Tibial nerve (tissue), 4 donors: ENCODE results near the gene ADGRG2. TPM values are rescaled to one million over a fixed set of nuclear protein-coding genes. Genes with fewer than 3 reads are reported as not detected.

Source experiments
- DNase-seq, 2 donors: peaks; one replicate each; pipeline ENCODE4 v3.0.0-alpha.2; 2019; ENCODE audit warnings: low spot score in 2 of 2
- H3K27ac ChIP-seq, 4 donors: fragments of 200-600 bp; sonication (generic) in 3 of 4; one replicate each; pipeline ENCODE4 v1.5.1; 2017 to 2019; ENCODE audit warnings: mild to moderate bottlenecking in 1 of 4
- H3K27me3 ChIP-seq, 2 donors: fragments of 200-600 bp; sonication (generic) in 1 of 2; one replicate each; pipeline versions ENCODE4 v1.5.1 to v1.6.0; 2017 to 2019
- H3K36me3 ChIP-seq, 3 donors: fragments of 200-600 bp; sonication (generic); one replicate each; pipeline ENCODE4 v1.5.1; 2018 to 2019
- H3K4me1 ChIP-seq, 4 donors: fragments of 200-600 bp; sonication (generic) in 3 of 4; one replicate each; pipeline ENCODE4 v1.5.1; 2017 to 2019
- H3K4me3 ChIP-seq, 4 donors: fragments of 200-600 bp; sonication (generic) in 3 of 4; one replicate each; pipeline ENCODE4 v1.5.1; 2017 to 2019; ENCODE audit warnings: mild to moderate bottlenecking in 1 of 4, moderate library complexity in 1 of 4
- H3K9me3 ChIP-seq, 4 donors: fragments of 200-600 bp; sonication (generic) in 3 of 4; one replicate each; pipeline ENCODE4 v1.5.1; 2017 to 2019
- CTCF ChIP-seq, 5 experiments: fragments of 200-600 bp in 3 of 5; fragments of 450-650 bp in 2 of 5; sonication (generic) in 3 of 5; IDR thresholded peaks; one replicate each; pipeline ENCODE4 v1.5.1; 2016 to 2019; ENCODE audit warnings: antibody characterized with exemption in 5 of 5, mild to moderate bottlenecking in 3 of 5, moderate library complexity in 2 of 5
- EP300 ChIP-seq, 2 donors: sonication (generic); formaldehyde crosslinking; IDR thresholded peaks; one replicate each; pipeline ENCODE4 v1.6.1; 2017; ENCODE audit warnings: antibody characterized with exemption in 2 of 2, mild to moderate bottlenecking in 1 of 2
- POLR2A ChIP-seq, 2 donors: fragments of 450-650 bp; IDR thresholded peaks; one replicate each; pipeline ENCODE4 v1.6.1; 2017; ENCODE audit warnings: antibody characterized with exemption in 2 of 2, mild to moderate bottlenecking in 2 of 2, moderate library complexity in 2 of 2
- WGBS, 2 donors: methylation state at CpG; one replicate each; pipeline ENCODE4 v1.1.5; 2018; 5-methylcytosine and 5-hydroxymethylcytosine counted together
- total RNA-seq, 4 donors: library from RNA; depleted of rRNA; stranded (reverse); fragments of >200 nt; gene quantifications; one replicate each; pipeline ENCODE4 v1.1.0, GENCODE V29; 2016

ADGRG2 gene
- total RNA-seq, 4 donors from 2014 or later, result 4.2 to 23.0 (median 9.9) TPM

GRCh38 chrX:19107035-19107434, 15.2 kb downstream of the ADGRG2 start:
- H3K36me3 ChIP-seq, result no peaks in the 10 kb centered on the region
- TF ChIP-seq POLR2A (IDR thresholded peaks at IDR 0.05), result no peak
- no peak for TF ChIP-seq CTCF (IDR thresholded peaks at IDR 0.05)
- no peak for TF ChIP-seq EP300 (IDR thresholded peaks at IDR 0.05)
- DNase-seq, result no peak
- no peaks in the 10 kb centered on the region for H3K4me1 ChIP-seq
- H3K27ac ChIP-seq, result no peak overlapping the region
- 34 to 44% methylated on average over 5 to 6 of the region's 6 CpGs for WGBS, 2 donors
- H3K4me3 ChIP-seq, result no peak overlapping the region
- H3K9me3 ChIP-seq, result no peaks in the 10 kb centered on the region
- no peaks in the 10 kb centered on the region for H3K27me3 ChIP-seq

GRCh38 chrX:19100586-19100985, 21.7 kb downstream of the ADGRG2 start:
- H3K4me1 ChIP-seq, result no peaks in the 10 kb centered on the region
- whole genome bisulfite sequencing, 2 donors, result 89 to 90% methylated on average over 9 of the region's 9 CpGs
- no peak overlapping the region for H3K27ac ChIP-seq
- DNase-seq, result no peak
- no peaks in the 10 kb centered on the region for H3K9me3 ChIP-seq
- H3K36me3 ChIP-seq, result no peaks in the 10 kb centered on the region
- H3K4me3 ChIP-seq, result no peak overlapping the region
- TF ChIP-seq EP300 (IDR thresholded peaks at IDR 0.05) (no peak), CTCF (IDR thresholded peaks at IDR 0.05) (no peak), POLR2A (IDR thresholded peaks at IDR 0.05) (no peak)
- H3K27me3 ChIP-seq, result no peaks in the 10 kb centered on the region

- Histone ChIP-seq H3K4me1 (no peaks in the 10 kb centered on the region), H3K36me3 (no peaks in the 10 kb centered on the region), H3K4me3 (no peak overlapping the region), H3K9me3 (no peaks in the 10 kb centered on the region), H3K27me3 (no peaks in the 10 kb centered on the region), H3K27ac (no peak overlapping the region)
- WGBS, 2 donors, result 83% methylated on average over 12 of the region's 12 CpGs
- TF ChIP-seq CTCF (IDR thresholded peaks at IDR 0.05) (no peak), POLR2A (IDR thresholded peaks at IDR 0.05) (no peak), EP300 (IDR thresholded peaks at IDR 0.05) (no peak)
- DNase-seq, result no peak
These were observed 24.6 kb downstream of the ADGRG2 start for GRCh38 chrX:19097553-19098283.

GRCh38 chrX:19096586-19096985, 25.7 kb downstream of the ADGRG2 start:
- no peaks in the 10 kb centered on the region for H3K27me3 ChIP-seq
- no peaks in the 10 kb centered on the region for H3K9me3 ChIP-seq
- no peak overlapping the region for H3K4me3 ChIP-seq
- H3K4me1 ChIP-seq, result no peaks in the 10 kb centered on the region
- TF ChIP-seq CTCF (IDR thresholded peaks at IDR 0.05), result no peak
- no peak for TF ChIP-seq EP300 (IDR thresholded peaks at IDR 0.05)
- WGBS, 2 donors, result 80 to 90% methylated on average over 2 of the region's 2 CpGs
- DNase-seq, result no peak
- no peaks in the 10 kb centered on the region for H3K36me3 ChIP-seq
- H3K27ac ChIP-seq, result no peak overlapping the region

- H3K27me3 ChIP-seq, result no peaks in the 10 kb centered on the region
- 61 to 65% methylated on average over 11 to 12 of the region's 12 CpGs for WGBS, 2 donors
- peaks cover 0 to 2% (median 0%) of the 10 kb centered on the region in 4 donors for H3K9me3 ChIP-seq
- H3K4me1 ChIP-seq, result no peaks in the 10 kb centered on the region
- DNase-seq, result no peak
- H3K36me3 ChIP-seq, result no peaks in the 10 kb centered on the region
- H3K27ac ChIP-seq, result no peak overlapping the region
- no peak overlapping the region for H3K4me3 ChIP-seq
- TF ChIP-seq EP300 (IDR thresholded peaks at IDR 0.05) (no peak), POLR2A (IDR thresholded peaks at IDR 0.05) (no peak), CTCF (IDR thresholded peaks at IDR 0.05) (no peak)
These were observed 27.6 kb downstream of the ADGRG2 start for GRCh38 chrX:19094654-19095053.
